H9 (cell line): ENCODE measurements around the gene WASF3. TPM values are rescaled to one million over a fixed set of nuclear protein-coding genes. Genes with fewer than 3 reads are reported as not detected.

Source experiments
- DNase-seq: peaks from one replicate; pipeline ENCODE4 v3.0.0-alpha.2; 2017
- H2AFZ ChIP-seq: one replicate; pipeline ENCODE4 v1.6.1; 2013; ENCODE audit warnings: mild to moderate bottlenecking, low read length, control low read depth, moderate library complexity
- H2AK5ac ChIP-seq: 2 replicates; pipeline ENCODE4 v1.6.1; 2013; ENCODE audit warnings: low read length, control low read depth, mixed read lengths; ENCODE audit not compliant: insufficient read length
- H2BK120ac ChIP-seq: one replicate; pipeline ENCODE4 v1.6.1; 2013; ENCODE audit warnings: low read depth, mild to moderate bottlenecking, low read length, control low read depth, inconsistent platforms; ENCODE audit not compliant: poor library complexity, severe bottlenecking
- H2BK12ac ChIP-seq: 2 replicates; pipeline ENCODE4 v1.6.1; 2013; ENCODE audit warnings: low read length, control low read depth, mixed read lengths, low read depth; ENCODE audit not compliant: insufficient read length
- H2BK15ac ChIP-seq: 2 replicates; pipeline ENCODE4 v1.6.1; 2013; ENCODE audit warnings: low read depth, low read length, control low read depth
- H2BK20ac ChIP-seq: one replicate; pipeline ENCODE4 v1.6.1; 2013; ENCODE audit warnings: low read depth, mild to moderate bottlenecking, low read length, control low read depth, inconsistent platforms; ENCODE audit not compliant: poor library complexity, severe bottlenecking
- H2BK5ac ChIP-seq: 2 replicates; pipeline ENCODE4 v1.6.1; 2013; ENCODE audit warnings: low read length, control low read depth, mixed read lengths; ENCODE audit not compliant: insufficient read length
- H3K14ac ChIP-seq: 2 replicates; pipeline ENCODE4 v1.6.1; 2013; ENCODE audit warnings: low read length, control low read depth; ENCODE audit not compliant: insufficient read depth
- H3K18ac ChIP-seq: 2 replicates; pipeline ENCODE4 v1.6.1; 2013; ENCODE audit warnings: low read depth, mild to moderate bottlenecking, mixed read lengths, low read length, control low read depth; ENCODE audit not compliant: insufficient read length
- H3K23ac ChIP-seq: 2 replicates; pipeline ENCODE4 v1.6.1; 2013; ENCODE audit warnings: low read length, control low read depth, mixed read lengths, low read depth; ENCODE audit not compliant: insufficient read length
- H3K23me2 ChIP-seq: 2 replicates; pipeline ENCODE4 v1.6.1; 2013; ENCODE audit warnings: low read depth, mild to moderate bottlenecking, mixed read lengths, low read length, control low read depth; ENCODE audit not compliant: insufficient read length, poor library complexity, severe bottlenecking
- H3K27ac ChIP-seq: 2 replicates; pipeline ENCODE4 v1.5.1; 2013; ENCODE audit warnings: low read length, control low read depth, mixed read lengths, low read depth; ENCODE audit not compliant: insufficient read length
- H3K27me3 ChIP-seq: 2 replicates; pipeline ENCODE4 v1.6.1; 2013; ENCODE audit warnings: low read length, control low read depth, inconsistent platforms; ENCODE audit not compliant: insufficient read depth
- H3K4ac ChIP-seq: 2 replicates; pipeline ENCODE4 v1.6.1; 2013; ENCODE audit warnings: low read depth, mild to moderate bottlenecking, control low read depth, inconsistent platforms, low read length, moderate library complexity
- H3K4me1 ChIP-seq: 2 replicates; pipeline ENCODE4 v1.6.1; 2013; ENCODE audit warnings: low read length, control low read depth, inconsistent platforms; ENCODE audit not compliant: insufficient read depth
- H3K4me2 ChIP-seq: 2 replicates; pipeline ENCODE4 v1.6.1; 2013; ENCODE audit warnings: low read length, control low read depth, mixed read lengths; ENCODE audit not compliant: insufficient read length, insufficient read depth
- H3K56ac ChIP-seq: 2 replicates; pipeline ENCODE4 v1.6.1; 2013; ENCODE audit warnings: low read depth, mild to moderate bottlenecking, mixed read lengths, low read length, control low read depth; ENCODE audit not compliant: insufficient read length
- H3K79me1 ChIP-seq: 2 replicates; pipeline ENCODE4 v1.6.1; 2013; ENCODE audit warnings: low read depth, mild to moderate bottlenecking, moderate library complexity, low read length, control low read depth, inconsistent platforms; ENCODE audit not compliant: insufficient read depth, poor library complexity, severe bottlenecking
- H3K79me2 ChIP-seq: 2 replicates; pipeline ENCODE4 v1.6.1; 2013; ENCODE audit warnings: low read length, control low read depth, inconsistent platforms; ENCODE audit not compliant: insufficient read depth
- H3K9ac ChIP-seq: 2 replicates; pipeline ENCODE4 v1.6.1; 2013; ENCODE audit warnings: low read length, control low read depth, mixed read lengths; ENCODE audit not compliant: insufficient read length; ENCODE audit errors: extremely low read depth
- H3K9me3 ChIP-seq: one replicate; pipeline ENCODE4 v1.6.1; 2013; ENCODE audit warnings: low read depth, low read length, inconsistent platforms; ENCODE audit not compliant: control insufficient read depth
- H3T11ph ChIP-seq: one replicate; pipeline ENCODE4 v1.6.1; 2013; ENCODE audit warnings: mild to moderate bottlenecking, low read length, control low read depth, inconsistent platforms
- H4K20me1 ChIP-seq: one replicate; pipeline ENCODE4 v1.6.1; 2013; ENCODE audit not compliant: control insufficient read depth, insufficient read length, insufficient read depth
- H4K5ac ChIP-seq: 2 replicates; pipeline ENCODE4 v1.6.1; 2013; ENCODE audit warnings: low read depth, mild to moderate bottlenecking, mixed read lengths, low read length, control low read depth; ENCODE audit not compliant: insufficient read length
- H4K8ac ChIP-seq: replicated peaks from 2 replicates; pipeline ENCODE4 v1.6.1; 2013; ENCODE audit warnings: low read length, control low read depth, mixed read lengths, low read depth; ENCODE audit not compliant: insufficient read length
- H4K91ac ChIP-seq: 2 replicates; pipeline ENCODE4 v1.6.1; 2013; ENCODE audit warnings: low read depth, mild to moderate bottlenecking, moderate library complexity, mixed read lengths, low read length, control low read depth; ENCODE audit not compliant: insufficient read length
- H3K27ac Mint-ChIP-seq, 3 experiments: 2 replicates in 2 of 3; 3 replicates in 1 of 3; pipeline ENCODE4 v1.8.0; 2020 to 2021; ENCODE audit warnings: mixed read lengths in 3 of 3, mild to moderate bottlenecking in 1 of 3, moderate library complexity in 1 of 3
- H3K27me3 Mint-ChIP-seq: 2 replicates; pipeline ENCODE4 v1.8.0; 2021; ENCODE audit warnings: low read depth, mild to moderate bottlenecking, moderate library complexity, mixed read lengths
- H3K36me3 Mint-ChIP-seq, 3 experiments: 2 replicates in 2 of 3; 3 replicates in 1 of 3; pipeline ENCODE4 v1.8.0; 2020 to 2021; ENCODE audit warnings: low read depth in 3 of 3, mixed read lengths in 3 of 3; ENCODE audit not compliant: insufficient read depth in 1 of 3
- H3K4me1 Mint-ChIP-seq, 2 experiments: 2 replicates each; pipeline ENCODE4 v1.8.0; 2020; ENCODE audit warnings: mixed read lengths in 2 of 2
- H3K4me3 Mint-ChIP-seq, 2 experiments: 2 replicates in 1 of 2; 3 replicates in 1 of 2; pipeline ENCODE4 v1.8.0; 2020 to 2021; ENCODE audit warnings: mild to moderate bottlenecking in 2 of 2, mixed read lengths in 2 of 2, moderate library complexity in 1 of 2
- H3K9me3 Mint-ChIP-seq, 2 experiments: 2 replicates in 1 of 2; 3 replicates in 1 of 2; pipeline ENCODE4 v1.8.0; 2020; ENCODE audit warnings: mild to moderate bottlenecking in 2 of 2, mixed read lengths in 2 of 2, moderate library complexity in 1 of 2
- CTCF ChIP-seq: fragments of 200-600 bp; sonication (generic); conservative IDR thresholded peaks from 3 replicates; pipeline ENCODE4 v1.8.0; 2021; ENCODE audit warnings: antibody characterized with exemption, mild to moderate bottlenecking
- WGBS: extraction: QIAGEN DNeasy Blood & Tissue Kit; methylation state at CpG from one replicate; pipeline ENCODE4 v1.1.7; 2013; ENCODE audit warnings: missing lambda C conversion rate, low lambda C conversion rate, mixed read lengths; ENCODE audit not compliant: insufficient read length; ENCODE audit errors: extremely low coverage; 5-methylcytosine and 5-hydroxymethylcytosine counted together
- total RNA-seq: library from RNA; stranded (reverse); gene quantifications from 2 replicates; pipeline ENCODE4 v1.2.1, GENCODE V29; 2021

Gene WASF3
- total RNA-seq, 1 experiment from 2014 or later, result 22.2 TPM

- H2BK120ac ChIP-seq, result no peak overlapping the region
- no CpG with 5 or more reads among the region's 4 CpGs for WGBS
- no peak overlapping the region for H2AFZ ChIP-seq
- H3K9me3 ChIP-seq, result no peaks in the 10 kb centered on the region
- no peak overlapping the region for H2AK5ac ChIP-seq
- H3K79me1 ChIP-seq, result no peaks in the 10 kb centered on the region
- Mint-ChIP-seq H3K27me3 (no peaks in the 10 kb centered on the region), H3K36me3 (peaks cover 21 to 23% (median 21%) of the 10 kb centered on the region in 3 experiments), H3K9me3 (no peaks in the 10 kb centered on the region), H3K27ac (peak overlapping the region in 1 of 3 experiments; percentile 14; a peak in 2 of 7 replicates), H3K4me3 (no peak overlapping the region), H3K4me1 (peaks cover 3 to 4% of the 10 kb centered on the region in 2 experiments)
- H4K8ac ChIP-seq, result no peak overlapping the region
- H2BK12ac ChIP-seq, result no peak overlapping the region
- no peak overlapping the region for H2BK20ac ChIP-seq
- H3T11ph ChIP-seq, result no peak overlapping the region
- no peaks in the 10 kb centered on the region for H3K27me3 ChIP-seq
- no peak overlapping the region for H3K23ac ChIP-seq
- no peak overlapping the region for H4K91ac ChIP-seq
- no peak for TF ChIP-seq CTCF
- no peaks in the 10 kb centered on the region for H4K20me1 ChIP-seq
- no peaks in the 10 kb centered on the region for H3K4me1 ChIP-seq
- H2BK15ac ChIP-seq, result no peak overlapping the region
- H4K5ac ChIP-seq, result no peak overlapping the region
- H3K4ac ChIP-seq, result no peak overlapping the region
- H3K79me2 ChIP-seq, result no peaks in the 10 kb centered on the region
- H3K9ac ChIP-seq, result no peak overlapping the region
- H3K18ac ChIP-seq, result no peak overlapping the region
- H3K14ac ChIP-seq, result no peak overlapping the region
- no peak overlapping the region for H3K56ac ChIP-seq
- no peak overlapping the region for H3K27ac ChIP-seq
- no peak overlapping the region for H3K4me2 ChIP-seq
- H2BK5ac ChIP-seq, result no peak overlapping the region
- no peak for DNase-seq
- peaks cover 3% of the 10 kb centered on the region for H3K23me2 ChIP-seq
Observed at GRCh38 chr13:26688980-26689379, 131.5 kb downstream of the WASF3 start.
